Dedifferentiated amniotic fluid mesenchymal stem cell (primary cell): ENCODE data around the gene ZNF641.

Source experiments
- DNase-seq: peaks from one replicate; pipeline ENCODE4 v3.0.0-alpha.2; 2016; ENCODE audit errors: extremely low spot score

Gene ZNF641

DNA sequence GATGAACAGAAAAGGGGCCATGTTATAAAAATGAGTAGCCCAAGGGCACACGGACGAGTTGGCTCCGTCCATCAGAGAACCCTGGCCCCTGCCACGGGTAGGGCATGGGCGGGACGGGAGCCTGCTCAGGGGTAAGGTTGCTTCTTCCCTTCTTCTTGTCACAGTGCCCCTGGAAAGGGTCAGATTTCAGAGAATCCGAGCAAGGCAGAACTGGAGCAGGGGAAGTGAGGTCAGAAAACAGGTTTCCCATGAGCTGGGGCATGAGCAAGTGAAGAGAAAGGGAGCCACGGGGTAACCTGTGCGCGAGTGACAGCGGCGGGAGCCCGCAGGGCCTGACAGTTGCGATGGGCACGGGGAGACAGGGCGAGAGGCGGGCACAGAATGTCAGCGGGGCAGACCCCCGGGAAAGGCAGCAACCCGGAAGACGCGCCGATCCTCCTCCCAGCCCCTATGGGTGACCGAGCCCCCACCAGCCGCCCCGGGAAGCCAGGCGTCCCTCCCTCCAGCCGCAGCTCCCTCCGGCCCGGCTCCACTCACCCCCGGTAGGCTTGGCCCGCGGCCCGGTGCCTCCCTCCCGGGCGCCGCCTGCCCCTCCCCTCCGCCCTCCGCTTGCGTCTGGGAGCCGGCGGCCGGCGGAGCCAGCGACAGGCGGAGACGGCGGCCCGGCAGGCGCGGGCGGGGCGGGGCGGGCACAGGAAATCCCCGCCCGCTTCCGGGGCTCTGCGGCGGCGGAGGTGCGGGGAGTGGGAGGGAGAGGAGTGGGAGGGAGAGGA lies at the start of gene ZNF641:
Gene ZNF641, minus strand, starts transcription at position 671 of the 773 bp plus-strand sequence. CDS start 2,829 bp downstream, outside the sequence.
- peak; percentile 38 for DNase-seq

DNA sequence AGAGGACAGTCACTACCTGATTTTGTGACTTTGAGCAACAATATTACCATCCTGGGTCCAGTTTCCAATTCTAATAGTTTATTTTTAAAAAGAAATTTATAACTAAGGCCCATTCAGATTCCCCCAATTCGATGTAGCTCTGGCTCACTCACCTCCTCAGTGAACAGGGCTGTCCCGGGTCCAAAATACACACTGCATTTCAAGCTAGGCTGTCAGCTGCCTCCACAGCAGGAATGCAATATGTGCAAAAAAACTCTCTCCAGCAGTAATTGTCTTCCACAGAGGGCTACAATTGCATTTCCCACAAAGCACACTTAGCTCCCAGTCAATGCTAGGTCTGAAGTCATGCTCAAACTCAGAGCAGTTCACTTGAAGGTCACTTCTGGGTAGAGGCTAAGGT lies 39.3 kb upstream of the ZNF641 start:
- no peak for DNase-seq

DNA sequence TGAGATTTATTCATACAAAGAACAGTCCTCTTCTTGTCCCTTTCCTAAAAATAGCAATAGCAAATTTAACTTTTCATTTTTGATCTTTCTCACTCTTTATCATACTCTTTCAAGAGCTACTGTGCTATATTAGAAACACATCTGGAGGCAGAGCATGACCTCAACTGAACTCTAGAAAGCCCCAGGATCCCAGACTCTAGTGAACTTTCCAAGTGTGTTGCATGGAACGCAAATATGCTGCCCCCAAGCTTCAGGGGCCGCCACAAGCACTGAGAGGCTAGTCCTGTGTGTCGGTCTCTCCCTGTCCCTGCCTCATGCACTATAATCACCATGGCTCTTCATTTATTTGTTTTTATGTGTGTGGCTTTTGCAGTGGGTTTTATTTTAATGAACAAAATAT lies 38.7 kb upstream of the ZNF641 start:
- DNase-seq = no peak

DNA sequence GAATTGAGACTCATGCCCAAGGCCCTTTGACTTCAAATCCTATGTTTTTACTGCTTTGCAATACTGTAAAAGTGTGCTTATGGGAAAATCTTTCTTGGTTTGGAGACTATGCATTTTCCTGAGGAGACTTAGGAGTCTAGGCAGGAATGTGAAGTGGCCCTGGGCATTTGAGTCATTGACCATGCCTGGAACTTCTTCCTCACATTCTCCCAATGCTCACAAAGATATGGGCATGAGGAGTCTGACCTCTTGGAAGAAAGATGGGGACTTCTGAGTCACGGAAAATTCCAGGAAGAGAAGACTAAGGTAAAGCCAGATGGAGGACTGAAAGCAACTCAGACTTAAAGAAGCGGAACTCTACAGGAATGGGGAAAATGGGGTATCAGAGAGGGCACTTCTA lies 38.2 kb upstream of the ZNF641 start:
- DNase-seq = no peak

DNA sequence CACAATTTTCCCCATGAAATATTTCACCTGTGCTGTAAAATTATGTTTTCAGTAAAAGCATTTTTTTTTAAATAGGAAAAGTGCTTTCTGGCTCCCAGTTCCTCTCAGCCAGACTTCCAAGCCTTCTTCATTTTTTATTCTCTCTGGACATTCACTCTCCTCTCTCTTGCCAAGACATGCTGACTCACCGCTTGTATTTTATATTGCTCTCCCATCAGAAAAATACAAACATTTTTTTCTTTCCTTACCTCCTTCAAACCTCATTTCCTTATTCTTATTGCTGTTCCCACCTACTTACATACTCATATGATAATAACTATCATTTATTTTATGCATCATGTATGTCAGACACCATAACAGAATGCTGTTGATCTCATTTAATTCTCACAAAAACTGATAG lies 37.7 kb upstream of the ZNF641 start:
- no peak for DNase-seq

DNA sequence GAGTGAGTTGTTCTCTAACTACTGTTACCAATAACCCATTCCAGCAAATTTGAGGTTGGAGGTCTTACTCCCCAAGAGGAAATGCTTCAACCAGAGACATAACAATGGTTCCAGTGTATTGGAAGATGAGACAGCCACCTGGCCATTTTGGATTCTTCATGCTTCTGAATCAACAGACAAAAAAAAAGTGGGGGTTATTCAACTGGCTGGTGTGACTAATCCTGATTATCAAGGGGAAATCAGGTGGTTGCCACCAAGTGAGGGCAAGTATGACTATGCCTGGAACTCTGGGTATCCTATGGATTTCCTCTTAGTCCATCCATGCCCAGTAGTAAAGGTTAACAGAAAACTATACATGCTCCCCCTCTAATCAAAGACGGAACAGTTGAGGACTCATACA lies 29.9 kb upstream of the ZNF641 start:
- no peak for DNase-seq

DNA sequence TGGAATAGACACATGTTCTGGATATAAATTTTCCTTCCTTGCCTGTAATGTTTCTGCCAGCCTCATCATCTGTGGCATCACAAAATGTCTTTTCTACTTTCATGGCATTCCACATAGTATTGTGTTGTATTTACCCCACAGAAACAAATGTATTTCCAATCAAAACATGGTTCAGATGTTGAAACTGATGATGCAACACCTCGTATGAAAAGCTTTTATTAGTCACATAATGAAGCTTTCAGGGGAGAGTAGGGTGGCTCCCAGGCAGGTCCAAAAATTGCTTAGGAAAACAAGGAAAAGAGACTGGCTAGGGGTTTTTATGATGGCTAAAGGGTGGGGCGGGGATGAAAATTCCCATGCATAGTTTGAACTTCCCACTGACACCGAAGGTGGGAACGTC lies 29.1 kb upstream of the ZNF641 start:
- no peak for DNase-seq

DNA sequence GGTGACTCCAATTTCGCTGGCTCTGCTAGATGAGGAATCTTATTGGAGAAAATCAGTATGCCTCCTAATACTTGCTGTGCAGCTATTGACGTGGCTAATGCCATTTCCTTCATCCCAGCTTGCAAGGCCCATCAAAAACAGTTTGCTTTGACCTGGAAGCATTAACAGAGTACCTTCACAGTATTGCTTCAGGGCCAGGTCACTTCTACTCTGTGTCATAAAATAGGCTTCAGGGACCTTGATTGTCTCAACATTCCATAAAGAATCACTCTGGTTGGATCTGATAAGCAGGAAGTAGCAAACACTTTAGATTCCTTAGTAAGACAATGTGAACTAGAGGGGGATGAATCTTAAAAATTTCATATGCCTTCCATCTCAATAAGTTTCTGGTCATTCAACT lies 26.9 kb upstream of the ZNF641 start:
- DNase-seq = no peak

DNA sequence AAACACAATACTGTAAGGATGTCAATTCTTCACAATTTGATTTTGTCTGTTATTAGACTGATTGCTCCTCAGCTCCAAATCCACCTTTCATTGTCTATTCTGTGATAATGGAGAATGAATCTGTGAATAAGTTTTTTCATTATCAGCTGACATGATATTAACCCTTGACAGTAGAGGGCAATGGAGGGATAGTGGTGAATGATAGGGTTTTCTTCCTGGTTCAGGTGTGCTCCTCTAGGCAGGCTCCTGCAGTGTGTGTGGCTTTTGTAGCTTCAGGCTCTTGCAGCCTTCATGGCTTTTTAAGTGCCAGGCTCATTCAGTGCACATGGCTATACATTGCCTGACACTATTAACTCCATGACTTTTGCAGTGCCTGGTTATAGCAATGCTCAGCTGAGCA lies 23.4 kb upstream of the ZNF641 start:
- no peak for DNase-seq

DNA sequence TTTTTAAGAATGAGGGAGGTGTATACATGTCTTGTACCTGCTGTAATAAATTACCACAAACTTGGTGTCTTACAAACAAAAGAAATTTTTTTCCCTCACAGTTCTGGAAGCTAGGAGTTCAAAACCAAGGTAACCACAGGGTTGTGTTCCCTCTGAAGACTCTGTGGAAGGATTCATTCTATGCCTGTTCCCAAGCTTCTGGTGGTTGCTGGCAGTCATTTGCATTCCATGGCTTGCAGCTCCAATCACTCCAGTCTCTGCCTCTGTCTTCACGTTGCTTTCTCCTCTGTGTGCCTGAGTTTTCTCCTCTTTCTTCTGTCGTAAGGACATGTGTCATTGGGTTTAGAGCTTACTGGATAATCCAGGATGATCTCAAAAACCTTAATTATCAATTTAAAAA lies 15.4 kb upstream of the ZNF641 start:
- no peak for DNase-seq

DNA sequence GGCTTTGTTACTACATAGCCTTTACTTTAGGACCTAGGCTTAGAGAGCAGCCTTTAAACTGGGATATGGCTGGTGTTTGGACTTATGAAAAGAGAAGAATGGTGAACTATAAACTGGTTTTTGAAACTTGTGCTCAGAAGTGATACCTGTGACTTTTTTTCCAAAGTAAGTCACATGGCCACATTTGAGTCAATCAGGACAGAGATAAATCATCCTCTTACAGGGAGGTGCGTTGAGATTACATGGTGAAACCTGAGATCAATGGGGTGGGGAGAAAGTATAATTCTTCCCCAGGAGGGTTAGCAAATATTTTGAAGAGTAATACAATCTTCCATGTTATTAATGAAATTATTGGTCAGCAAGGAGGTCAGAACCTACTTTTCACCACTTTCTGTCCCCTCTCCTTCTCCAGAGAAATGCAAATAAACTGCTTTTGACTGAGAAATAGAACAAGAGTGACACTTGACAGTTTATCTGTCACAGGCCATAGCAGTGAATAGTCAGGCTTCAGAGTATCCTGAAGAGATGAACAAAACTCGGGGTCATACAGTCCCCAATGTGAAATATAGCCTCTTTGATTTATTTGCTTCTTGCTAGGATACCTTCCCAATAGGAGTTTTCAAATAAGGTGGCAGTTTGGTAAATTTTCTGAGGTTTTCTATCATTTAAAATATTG lies 11.1 kb upstream of the ZNF641 start:
- no peak for DNase-seq

DNA sequence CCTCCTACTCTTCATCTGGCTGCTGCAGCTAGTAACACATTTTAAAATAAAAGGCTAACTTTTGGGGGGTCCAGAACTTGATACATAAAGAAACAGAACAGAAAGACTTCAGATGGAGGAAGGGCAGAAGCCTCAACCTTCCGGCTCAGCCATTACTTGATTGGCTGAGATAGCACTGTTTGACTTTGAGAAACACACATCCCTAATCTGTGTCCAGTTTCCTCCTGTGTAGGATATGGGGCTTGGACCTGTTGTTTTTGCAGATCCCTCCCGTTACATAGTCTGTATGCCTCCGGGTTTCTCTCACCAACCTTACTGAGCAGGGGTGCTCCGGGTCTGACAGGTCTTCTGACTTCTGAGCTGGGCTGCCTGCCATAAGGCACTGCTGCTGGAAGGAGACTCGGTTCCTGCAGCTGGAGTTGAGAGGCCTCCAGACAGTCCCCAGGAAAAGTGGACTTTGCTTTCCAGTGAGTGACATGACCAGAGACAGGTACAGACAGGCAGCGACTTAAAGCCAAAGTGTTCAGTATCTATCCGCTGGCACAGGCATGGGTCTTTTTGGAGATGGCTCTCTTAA lies 8.3 kb upstream of the ZNF641 start:
- DNase-seq = no peak

DNA sequence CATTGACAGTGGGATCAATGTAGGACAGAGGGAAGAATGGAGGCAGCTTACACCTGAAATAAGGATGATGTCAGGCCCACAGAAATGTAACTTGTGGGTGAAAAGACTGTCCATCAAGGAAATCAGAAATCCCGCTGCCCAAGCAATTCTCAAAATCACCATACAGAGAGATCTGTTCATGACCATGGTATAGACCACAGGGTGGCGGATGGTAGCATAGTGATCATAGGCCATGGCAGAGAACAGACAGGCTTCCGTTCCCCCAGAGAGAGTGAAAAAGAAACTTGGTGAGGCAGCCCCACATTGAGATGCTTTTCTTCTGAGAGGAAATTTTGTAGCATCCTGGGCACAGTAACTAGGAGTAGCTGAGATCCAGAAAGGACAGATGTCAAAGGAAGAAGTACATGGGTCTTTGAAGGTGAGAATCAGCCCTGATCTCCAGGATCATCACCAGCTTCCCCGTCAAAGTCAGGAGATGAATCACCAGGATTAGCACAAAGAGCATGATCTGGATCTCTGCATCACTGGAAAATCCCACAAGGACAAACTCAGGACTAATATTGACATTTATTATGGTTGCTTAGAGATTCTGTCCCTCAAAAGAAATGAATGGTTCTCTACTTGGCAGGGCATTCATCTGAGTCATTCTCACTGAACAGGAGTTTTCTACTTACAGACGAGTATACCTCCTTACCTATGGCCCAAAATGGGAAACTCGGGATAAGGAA lies 5.5 kb upstream of the ZNF641 start:
- DNase-seq = no peak

DNA sequence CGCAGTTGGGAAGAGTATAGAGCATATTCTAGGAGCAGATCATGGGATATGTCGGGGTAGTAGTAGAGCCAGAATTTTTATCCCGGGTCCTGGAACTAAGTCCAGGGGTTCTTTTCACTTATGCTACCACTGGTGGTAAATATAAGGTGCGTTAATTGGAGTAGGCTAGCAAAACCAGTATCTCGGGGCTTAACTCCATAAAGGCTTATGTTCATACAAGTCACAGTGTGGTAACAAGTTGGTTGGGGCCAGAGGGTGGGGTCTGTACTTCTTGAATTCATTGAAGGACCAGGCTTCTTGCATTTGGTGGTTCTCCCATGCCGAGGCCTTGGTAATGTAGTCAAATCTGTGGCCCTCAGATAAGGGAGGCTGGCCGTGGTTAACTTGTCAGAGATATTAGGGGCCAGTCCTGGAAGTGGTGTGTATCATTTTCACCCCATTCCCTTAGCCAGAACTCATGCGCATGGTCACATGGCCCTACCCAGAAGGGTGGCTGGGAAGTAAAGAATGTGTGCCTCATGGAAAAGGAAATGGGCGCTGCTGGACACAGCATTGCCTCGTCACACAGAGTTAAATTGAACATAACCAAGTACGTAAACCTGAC lies 1.5 kb upstream of the ZNF641 start:
- no peak for DNase-seq

DNA sequence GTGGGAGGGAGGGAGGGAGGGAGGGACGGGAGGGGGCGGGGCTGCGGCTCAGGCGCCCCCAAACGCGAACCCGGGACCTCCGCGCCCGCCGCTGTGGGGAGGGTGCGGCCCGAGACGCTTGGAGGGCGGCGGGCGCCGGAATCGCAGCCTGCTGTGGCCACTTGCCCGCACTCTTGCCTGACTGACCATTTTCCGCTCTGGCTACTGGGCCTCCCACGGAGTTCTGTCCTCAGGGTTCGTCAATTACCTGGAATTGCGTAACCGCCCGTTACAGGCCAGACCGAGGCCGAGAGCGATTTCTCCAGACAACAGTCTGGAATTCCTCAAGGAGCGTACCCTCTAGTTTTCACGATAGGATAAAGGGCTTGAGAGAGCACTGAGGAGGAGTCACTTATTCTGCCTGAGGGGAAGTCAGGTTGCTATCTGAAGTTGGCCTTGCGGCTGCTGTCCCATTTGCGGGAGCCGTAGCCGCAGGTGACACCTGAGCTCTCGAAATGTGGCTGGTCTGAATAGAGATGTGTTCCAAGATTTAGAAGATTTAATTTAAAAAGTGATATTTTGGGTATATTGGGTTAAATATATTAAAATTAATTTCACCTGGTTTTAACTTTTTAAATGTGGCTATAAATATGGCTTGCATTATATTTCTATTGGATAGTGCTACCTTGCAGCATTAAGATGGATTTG lies 446 bp upstream of the ZNF641 start:
- DNase-seq = peak; percentile 59

DNA sequence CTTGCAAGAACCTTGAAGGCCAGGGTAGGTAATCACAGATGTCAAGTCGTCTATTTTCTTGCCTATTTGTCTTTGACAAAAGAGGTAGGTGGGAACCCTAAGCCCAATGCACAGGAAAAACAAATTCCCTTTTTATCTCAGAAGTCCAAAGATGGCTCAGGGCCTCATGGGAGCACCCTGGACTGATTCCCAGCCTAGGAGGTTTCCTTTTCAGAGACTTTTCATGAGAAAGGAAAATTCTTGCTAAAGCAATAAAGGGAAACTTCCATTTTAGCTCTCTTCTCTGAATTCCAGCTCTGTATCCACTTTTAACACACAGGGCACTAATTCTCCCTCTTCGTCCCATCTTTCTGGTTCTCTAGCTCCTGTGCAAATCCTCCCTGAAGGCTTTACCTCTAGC lies 1.2 kb downstream of the ZNF641 start:
- DNase-seq = no peak

DNA sequence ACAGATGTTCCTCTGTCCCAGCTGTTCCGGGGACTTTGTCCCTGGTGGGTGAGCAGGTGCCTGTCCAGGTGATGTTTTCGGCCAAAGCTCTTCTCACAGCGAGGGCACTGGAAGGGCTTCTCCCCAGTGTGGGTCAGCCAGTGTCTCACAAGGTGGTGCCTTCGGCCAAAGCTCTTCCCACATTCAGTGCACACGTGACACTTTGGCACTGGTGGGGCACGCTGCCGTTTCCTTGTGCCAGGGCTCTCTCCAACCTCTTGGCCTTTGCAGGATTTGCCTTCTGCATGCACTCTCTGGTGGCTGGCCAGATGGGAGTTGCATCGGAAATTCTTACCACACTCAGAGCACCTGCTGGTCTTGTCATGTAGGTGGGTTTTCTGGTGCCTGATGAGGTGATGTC lies 7.7 kb downstream of the ZNF641 start:
- no peak for DNase-seq

DNA sequence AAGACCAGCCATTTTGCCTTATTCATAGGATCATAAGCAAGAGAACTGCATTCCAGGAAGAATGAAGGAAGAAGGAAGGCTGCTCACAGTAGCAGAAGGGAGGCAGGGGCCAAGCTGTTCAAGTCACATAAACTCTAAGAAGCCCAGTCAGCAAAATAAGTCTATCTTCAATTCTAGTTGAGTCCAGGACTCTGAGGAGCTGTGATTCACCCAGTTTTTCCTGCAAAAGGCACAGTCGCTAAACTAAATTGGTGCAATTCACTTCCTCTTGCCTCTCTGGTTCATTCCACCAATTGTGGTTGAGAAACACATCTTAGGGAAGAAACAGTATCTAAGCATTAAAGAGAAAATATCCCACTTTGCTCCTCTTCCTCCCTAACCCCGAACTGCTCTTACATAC lies 9.8 kb downstream of the ZNF641 start:
- no peak for DNase-seq

DNA sequence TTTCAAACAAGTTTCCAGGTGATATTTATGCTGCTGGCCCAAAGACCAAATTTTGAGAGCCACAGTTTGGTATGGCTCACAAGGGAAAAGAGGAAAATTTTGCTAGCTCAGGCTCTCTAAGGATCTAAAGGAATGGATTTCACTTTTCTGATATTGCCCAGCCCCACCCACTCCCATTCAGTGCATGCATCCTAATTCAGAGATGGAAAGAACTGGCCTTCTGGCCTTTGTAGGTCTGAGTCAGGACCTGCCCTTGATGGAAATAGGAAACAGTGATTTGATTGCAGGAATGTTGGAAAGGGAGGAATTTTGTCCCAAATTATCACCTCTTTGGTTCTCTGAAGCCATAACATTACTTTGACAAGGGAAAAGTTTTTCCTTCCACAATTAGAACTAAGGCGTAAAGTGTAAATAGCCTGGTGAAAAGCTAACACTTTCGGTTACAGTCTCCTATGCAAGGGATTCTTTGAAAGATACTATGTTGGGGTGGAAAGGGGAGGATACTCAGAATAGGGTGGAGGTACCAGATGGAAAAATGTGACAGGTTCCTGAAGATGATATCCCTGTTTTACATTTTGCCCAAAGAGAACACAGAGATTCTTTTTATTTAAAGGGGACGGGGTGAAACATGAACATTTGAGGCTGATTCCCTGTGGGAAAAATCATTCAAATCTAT lies 11.1 kb downstream of the ZNF641 start:
- no peak for DNase-seq

DNA sequence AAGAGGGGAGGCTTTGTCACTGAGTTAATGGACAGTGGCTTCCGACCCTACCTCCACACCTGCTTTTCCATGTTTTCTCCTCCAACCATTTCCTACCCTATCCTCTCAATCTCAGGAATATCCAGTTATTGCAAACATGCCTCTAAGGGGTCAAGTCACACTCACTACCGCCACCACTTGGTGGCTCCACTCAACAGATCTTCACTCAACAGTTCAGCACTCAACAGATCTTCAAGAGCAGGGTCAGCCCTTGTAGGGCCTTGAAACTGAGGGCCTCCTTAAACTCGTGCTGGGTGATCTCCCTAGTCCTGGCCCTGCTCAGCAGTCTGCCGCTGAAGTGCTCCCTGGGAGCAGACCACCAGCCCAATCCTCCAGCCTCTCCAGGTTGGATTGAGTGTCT lies 14.2 kb downstream of the ZNF641 start:
- no peak for DNase-seq

DNA sequence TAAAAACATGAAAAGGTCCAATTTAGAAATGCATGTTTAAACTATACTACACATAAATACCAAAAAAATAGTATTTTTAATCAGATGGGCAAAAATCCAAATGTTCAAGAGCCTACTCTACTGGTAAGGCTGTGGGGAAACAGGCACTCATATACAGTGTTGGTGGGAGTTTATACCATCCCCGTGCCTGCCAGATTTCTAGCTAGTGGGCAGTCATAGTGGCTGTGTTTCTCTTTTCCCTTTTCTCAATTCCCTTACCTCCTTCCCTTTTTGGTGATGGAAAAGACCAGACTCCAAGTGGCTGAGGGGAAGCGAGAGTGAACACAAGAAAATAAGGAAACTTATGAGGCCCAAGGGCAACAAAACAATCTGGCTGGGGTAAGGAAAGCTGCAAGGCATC lies 14.7 kb downstream of the ZNF641 start:
- no peak for DNase-seq
